GM12801 (cell line): Measurements from ENCODE around the gene TBC1D1.

Source experiments
- CTCF ChIP-seq: IDR thresholded peaks from one replicate; pipeline ENCODE4 v1.5.1; 2011; ENCODE audit warnings: control low read depth; ENCODE audit not compliant: insufficient read length; ENCODE audit errors: extremely low read depth

TBC1D1 gene

GRCh38 chr4:37968747-37969146 lies 77.9 kb downstream of the TBC1D1 start:
- TF ChIP-seq CTCF, result no peak

- TF ChIP-seq CTCF, result no peak
These were observed 79.8 kb downstream of the TBC1D1 start for GRCh38 chr4:37970702-37971101.

- TF ChIP-seq CTCF, result no peak
These were observed 80.3 kb downstream of the TBC1D1 start for GRCh38 chr4:37971202-37971601.

- TF ChIP-seq CTCF, result no peak
These were observed 82.6 kb downstream of the TBC1D1 start for GRCh38 chr4:37973441-37973840.

- no peak for TF ChIP-seq CTCF
These were observed 85.6 kb downstream of the TBC1D1 start for GRCh38 chr4:37976507-37976906.

- no peak for TF ChIP-seq CTCF
These were observed 86.1 kb downstream of the TBC1D1 start for GRCh38 chr4:37976991-37977470.

- no peak for TF ChIP-seq CTCF
These were observed 86.8 kb downstream of the TBC1D1 start for GRCh38 chr4:37977471-37978247.
